GM10266 (cell line): ENCODE results near the gene DPF3.

Experiments
- DNase-seq: peaks from one replicate; pipeline ENCODE4 v3.0.0; 2012; ENCODE audit errors: extremely low spot score
- CTCF ChIP-seq: IDR thresholded peaks from 2 replicates; pipeline ENCODE4 v1.5.1; 2012; ENCODE audit warnings: mild to moderate bottlenecking, low read depth; ENCODE audit not compliant: control insufficient read depth, insufficient read depth; ENCODE audit errors: missing control alignments

Gene DPF3

GRCh38 chr14:72701237-72701565 is 192.7 kb downstream of the DPF3 start:
- DNase-seq = no peak
- TF ChIP-seq CTCF = no peak

GRCh38 chr14:72700338-72701236 is 193.3 kb downstream of the DPF3 start:
- no peak for TF ChIP-seq CTCF
- DNase-seq = no peak

GRCh38 chr14:72699852-72700257 is 194.0 kb downstream of the DPF3 start:
- no peak for DNase-seq

GRCh38 chr14:72699443-72699842 is 194.5 kb downstream of the DPF3 start:
- TF ChIP-seq CTCF = no peak
- no peak for DNase-seq

More at GRCh38 chr14:72699852-72700257, 194.0 kb downstream of the DPF3 start:
- TF ChIP-seq CTCF = no peak

- no peak for TF ChIP-seq CTCF
- DNase-seq = no peak
These were observed 201.2 kb downstream of the DPF3 start for GRCh38 chr14:72692696-72693095.

GRCh38 chr14:72690324-72690723 is 203.6 kb downstream of the DPF3 start:
- DNase-seq = no peak
- no peak for TF ChIP-seq CTCF

GRCh38 chr14:72688990-72689671 is 204.8 kb downstream of the DPF3 start:
- no peak for DNase-seq
- no peak for TF ChIP-seq CTCF
